GM20000 (cell line): ENCODE results near the gene NR1H2.

Experiments used
- DNase-seq: peaks from one replicate; pipeline ENCODE4 v3.0.0; 2012; ENCODE audit warnings: low spot score
- TF ChIP-seq, protein P1 (sequence below): IDR thresholded peaks from 2 replicates; pipeline ENCODE4 v1.5.1; 2012; ENCODE audit warnings: mild to moderate bottlenecking, control low read depth; ENCODE audit errors: extremely low read depth, missing control alignments

NR1H2 gene

DNA sequence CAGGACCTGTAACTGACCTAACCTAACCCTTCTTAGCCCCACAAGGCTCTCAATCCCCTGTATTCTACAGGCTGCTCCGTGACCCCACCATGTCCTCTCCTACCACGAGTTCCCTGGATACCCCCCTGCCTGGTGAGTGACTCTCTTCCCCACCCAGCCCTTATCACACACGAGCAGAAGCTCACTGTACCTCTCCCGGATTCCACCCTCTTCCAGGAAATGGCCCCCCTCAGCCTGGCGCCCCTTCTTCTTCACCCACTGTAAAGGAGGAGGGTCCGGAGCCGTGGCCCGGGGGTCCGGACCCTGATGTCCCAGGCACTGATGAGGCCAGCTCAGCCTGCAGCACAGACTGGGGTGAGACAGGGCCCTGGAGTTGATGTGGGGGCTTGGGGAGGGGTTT, 1.3 kb downstream of the NR1H2 start:
- DNase-seq: no peak
- TF ChIP-seq, protein P1, sequence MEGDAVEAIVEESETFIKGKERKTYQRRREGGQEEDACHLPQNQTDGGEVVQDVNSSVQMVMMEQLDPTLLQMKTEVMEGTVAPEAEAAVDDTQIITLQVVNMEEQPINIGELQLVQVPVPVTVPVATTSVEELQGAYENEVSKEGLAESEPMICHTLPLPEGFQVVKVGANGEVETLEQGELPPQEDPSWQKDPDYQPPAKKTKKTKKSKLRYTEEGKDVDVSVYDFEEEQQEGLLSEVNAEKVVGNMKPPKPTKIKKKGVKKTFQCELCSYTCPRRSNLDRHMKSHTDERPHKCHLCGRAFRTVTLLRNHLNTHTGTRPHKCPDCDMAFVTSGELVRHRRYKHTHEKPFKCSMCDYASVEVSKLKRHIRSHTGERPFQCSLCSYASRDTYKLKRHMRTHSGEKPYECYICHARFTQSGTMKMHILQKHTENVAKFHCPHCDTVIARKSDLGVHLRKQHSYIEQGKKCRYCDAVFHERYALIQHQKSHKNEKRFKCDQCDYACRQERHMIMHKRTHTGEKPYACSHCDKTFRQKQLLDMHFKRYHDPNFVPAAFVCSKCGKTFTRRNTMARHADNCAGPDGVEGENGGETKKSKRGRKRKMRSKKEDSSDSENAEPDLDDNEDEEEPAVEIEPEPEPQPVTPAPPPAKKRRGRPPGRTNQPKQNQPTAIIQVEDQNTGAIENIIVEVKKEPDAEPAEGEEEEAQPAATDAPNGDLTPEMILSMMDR: no peak

DNA sequence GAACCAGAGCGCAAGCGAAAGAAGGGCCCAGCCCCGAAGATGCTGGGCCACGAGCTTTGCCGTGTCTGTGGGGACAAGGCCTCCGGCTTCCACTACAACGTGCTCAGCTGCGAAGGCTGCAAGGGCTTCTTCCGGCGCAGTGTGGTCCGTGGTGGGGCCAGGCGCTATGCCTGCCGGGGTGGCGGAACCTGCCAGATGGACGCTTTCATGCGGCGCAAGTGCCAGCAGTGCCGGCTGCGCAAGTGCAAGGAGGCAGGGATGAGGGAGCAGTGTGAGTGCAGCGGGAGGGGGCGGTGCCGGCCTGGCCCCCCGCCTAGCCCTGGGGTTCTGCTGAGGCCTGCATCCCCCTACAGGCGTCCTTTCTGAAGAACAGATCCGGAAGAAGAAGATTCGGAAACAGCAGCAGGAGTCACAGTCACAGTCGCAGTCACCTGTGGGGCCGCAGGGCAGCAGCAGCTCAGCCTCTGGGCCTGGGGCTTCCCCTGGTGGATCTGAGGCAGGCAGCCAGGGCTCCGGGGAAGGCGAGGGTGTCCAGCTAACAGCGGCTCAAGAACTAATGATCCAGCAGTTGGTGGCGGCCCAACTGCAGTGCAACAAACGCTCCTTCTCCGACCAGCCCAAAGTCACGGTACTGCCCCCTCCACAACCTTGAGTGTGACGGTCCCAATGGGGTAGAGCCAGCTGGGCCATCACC, 2.1 kb downstream of the NR1H2 start:
- TF ChIP-seq, protein P1: no peak
- DNase-seq: no peak

DNA sequence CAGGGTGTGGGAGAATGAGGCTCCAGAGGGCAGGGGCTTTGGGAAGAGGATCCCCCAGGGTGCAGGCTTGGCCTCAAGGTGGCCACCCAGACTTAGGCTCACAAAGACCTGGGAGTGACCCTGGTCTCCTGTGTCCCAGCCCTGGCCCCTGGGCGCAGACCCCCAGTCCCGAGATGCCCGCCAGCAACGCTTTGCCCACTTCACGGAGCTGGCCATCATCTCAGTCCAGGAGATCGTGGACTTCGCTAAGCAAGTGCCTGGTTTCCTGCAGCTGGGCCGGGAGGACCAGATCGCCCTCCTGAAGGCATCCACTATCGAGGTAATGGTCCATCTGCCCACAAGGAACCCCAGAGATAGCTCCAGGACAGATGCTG, 2.6 kb downstream of the NR1H2 start:
- no peak for DNase-seq
- TF ChIP-seq, protein P1: no peak

DNA sequence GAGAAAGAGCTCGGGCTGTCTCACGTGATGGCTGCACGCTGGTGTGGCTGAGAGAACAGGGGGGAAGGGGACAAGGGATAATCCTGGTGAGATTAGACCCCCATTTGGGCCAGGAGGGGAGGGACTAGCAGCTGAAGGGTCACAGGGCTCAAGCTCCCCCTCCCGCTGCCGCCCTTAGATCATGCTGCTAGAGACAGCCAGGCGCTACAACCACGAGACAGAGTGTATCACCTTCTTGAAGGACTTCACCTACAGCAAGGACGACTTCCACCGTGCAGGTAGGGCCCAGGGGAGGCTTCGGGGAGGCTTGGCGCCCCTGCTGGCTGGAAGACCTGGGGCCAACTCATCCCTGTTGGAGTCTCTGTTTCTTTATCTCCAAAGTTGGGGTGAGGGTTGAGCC, 3.3 kb downstream of the NR1H2 start:
- TF ChIP-seq, protein P1: no peak
- no peak for DNase-seq

DNA sequence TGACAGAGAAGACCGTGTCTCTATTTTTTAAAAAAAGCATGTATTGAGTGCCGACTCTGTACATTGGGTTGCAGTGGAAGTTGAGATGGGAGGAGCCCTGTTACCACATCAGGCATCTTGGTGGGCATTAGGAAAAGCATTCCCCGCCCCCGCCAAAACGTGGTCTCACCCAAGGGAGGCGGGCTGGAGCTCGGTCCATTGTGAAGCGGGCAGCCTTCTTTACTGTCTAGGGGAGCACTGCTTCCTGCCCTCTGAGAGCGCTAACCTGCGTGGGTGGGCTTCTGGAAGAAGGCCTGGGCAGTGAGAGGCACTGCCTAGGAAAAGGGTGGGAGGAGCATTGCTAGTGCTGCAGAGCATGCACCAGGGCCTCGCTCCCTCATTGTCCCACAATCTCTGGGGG, 3.9 kb downstream of the NR1H2 start:
- no peak for DNase-seq
- TF ChIP-seq, protein P1: no peak

DNA sequence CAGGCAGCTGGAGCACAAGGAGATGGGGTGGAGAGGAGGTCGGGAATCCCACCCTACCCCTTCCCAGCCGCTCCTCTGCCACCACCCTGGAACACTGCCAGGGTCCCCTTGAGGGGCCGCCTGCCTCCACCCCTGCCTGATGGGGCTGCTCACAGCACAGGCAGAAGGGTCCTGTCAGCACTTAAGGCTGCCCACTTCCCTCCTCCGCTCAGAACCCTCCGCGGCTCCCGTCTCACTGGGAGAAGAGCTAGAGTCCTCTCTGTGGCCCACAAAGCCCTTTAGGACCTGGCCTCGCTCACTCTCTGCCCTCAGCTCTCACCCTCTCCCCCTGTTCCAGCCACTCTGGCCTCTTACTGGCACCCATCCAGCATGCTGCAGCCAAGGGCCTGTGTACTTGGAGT, 4.5 kb downstream of the NR1H2 start:
- no peak for DNase-seq
- TF ChIP-seq, protein P1: no peak

DNA sequence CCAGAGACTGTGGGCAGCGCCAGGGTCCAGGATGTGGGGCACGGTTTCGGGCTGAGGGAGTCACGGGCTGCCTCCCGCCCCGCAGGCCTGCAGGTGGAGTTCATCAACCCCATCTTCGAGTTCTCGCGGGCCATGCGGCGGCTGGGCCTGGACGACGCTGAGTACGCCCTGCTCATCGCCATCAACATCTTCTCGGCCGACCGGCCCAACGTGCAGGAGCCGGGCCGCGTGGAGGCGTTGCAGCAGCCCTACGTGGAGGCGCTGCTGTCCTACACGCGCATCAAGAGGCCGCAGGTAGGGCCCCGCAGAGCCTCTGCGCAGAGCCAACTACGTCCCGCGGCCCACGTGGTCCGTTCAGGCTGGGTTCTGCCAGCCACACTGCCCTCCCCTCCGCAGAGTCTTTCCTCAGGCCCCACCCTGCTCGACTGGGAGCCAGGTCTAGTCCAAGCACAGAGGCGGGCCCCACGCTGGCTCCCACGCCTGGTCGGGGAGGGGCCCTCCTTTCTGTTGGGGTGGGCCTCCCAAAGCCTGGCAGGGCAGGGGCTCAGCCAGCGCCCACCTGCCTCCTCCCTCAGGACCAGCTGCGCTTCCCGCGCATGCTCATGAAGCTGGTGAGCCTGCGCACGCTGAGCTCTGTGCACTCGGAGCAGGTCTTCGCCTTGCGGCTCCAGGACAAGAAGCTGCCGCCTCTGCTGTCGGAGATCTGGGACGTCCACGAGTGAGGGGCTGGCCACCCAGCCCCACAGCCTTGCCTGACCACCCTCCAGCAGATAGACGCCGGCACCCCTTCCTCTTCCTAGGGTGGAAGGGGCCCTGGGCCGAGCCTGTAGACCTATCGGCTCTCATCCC, 5.8 kb downstream of the NR1H2 start:
- TF ChIP-seq, protein P1: no peak

More for the DNA sequence above, 5.8 kb downstream of the NR1H2 start:
- DNase-seq: no peak
